ENCODE measurements around the gene RUNX1. TPM values are rescaled to one million over a fixed set of nuclear protein-coding genes. Genes with fewer than 3 reads are reported as not detected.
A peak's percentile ranks its signal among the peaks of the same experiment; 100 is the strongest.

RUNX1 gene
- total RNA-seq, 1 experiment from 2014 or later, result 38.2 TPM

DNA sequence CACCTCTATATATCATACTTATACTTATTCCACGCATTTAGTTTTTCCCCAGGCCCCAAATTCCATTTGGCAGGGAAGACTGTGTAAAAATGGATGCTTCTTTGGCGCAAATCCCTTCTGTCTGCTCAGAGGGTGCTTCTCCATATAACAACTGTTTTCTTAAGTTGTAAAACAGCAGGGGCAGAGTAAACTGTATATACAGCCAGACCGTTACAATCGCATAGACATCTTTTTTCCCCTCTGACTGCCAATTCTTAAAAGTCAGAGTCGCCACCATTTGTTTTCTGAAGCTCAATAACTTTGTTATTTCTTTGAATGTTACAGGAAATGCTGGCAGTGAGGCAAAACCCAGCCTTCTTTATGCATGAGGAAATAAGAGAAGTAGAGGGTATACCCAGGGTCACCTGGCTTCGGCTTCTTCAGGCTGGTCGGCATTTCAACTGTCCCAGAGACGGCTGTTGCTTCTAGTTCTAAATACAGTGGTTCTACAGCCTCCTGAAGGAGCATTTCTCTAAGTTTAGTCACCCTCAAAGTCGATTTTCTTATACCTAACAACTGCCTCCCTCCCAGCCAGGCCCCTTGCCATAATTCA, 191.9 kb downstream of the RUNX1 start:
- no peak for DNase-seq (ENCODE audit: low spot score)

DNA sequence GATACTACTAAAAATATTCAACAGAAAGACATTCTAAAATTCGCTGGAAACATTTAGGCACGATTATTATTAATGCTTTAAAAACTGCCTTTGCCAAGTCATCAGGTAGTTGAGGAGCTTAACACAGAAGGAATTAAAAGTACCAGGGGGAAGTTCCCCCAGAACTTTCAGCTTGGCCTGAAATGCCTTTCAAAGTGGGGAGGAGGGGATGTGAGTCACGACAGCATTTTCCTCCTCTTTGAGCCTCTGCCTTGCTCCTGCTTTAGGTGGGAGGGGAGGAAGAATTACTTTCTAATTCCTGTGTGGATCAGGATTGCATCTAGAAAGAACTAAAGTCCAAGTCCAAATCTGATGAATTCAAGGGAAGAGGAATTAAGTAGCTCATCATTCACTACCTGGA, 196.7 kb downstream of the RUNX1 start:
- no peak for DNase-seq (ENCODE audit: low spot score)

DNA sequence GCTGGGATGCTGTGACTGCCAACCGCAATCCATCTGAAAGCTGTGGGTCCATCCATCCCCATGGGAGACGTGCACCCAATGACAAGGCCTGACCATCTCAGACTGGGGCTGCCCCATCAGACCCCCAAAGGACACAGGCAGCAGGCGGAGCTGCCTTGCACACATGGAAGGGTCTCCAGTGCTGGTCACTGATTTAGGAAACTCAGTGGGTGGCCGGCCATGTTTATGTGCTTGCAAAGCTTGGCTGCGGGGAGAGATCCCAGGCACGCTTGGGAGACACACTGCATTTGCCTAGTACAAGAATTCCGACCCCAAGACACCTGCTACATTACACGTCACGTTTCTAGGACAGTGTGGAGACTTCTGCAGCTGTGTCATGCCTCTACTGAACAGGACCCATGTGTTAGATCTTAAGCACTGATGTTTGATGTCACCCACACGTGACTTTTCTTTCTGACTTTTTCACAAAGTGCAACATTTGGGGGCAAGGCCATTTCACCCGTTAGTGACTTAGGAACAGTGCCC, 198.9 kb downstream of the RUNX1 start:
- DNase-seq (ENCODE audit: low spot score), result no peak

- no peak for DNase-seq (ENCODE audit: low spot score)
Measured at GRCh38 chr21:34846601-34847112, 202.4 kb downstream of the RUNX1 start.

- peak; percentile 87 for DNase-seq (ENCODE audit: low spot score)
Measured at GRCh38 chr21:34845521-34846451, 203.3 kb downstream of the RUNX1 start.

DNA sequence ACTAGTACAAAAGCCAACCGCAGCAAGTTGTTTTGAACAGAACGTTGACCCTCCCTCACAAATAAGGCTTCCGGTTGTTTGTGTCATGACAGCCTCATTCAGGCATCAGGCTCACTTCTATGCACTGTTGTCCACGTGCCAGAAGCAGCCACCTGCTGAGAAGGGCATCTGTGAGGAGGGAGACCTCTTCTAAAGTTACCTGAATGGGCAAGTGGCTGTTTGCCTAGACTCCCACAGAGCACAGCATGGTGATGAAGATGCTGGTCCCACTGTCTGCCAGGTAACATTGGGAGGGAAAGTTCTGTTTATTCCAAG, 204.2 kb downstream of the RUNX1 start:
- DNase-seq (ENCODE audit: low spot score), result no peak

DNA sequence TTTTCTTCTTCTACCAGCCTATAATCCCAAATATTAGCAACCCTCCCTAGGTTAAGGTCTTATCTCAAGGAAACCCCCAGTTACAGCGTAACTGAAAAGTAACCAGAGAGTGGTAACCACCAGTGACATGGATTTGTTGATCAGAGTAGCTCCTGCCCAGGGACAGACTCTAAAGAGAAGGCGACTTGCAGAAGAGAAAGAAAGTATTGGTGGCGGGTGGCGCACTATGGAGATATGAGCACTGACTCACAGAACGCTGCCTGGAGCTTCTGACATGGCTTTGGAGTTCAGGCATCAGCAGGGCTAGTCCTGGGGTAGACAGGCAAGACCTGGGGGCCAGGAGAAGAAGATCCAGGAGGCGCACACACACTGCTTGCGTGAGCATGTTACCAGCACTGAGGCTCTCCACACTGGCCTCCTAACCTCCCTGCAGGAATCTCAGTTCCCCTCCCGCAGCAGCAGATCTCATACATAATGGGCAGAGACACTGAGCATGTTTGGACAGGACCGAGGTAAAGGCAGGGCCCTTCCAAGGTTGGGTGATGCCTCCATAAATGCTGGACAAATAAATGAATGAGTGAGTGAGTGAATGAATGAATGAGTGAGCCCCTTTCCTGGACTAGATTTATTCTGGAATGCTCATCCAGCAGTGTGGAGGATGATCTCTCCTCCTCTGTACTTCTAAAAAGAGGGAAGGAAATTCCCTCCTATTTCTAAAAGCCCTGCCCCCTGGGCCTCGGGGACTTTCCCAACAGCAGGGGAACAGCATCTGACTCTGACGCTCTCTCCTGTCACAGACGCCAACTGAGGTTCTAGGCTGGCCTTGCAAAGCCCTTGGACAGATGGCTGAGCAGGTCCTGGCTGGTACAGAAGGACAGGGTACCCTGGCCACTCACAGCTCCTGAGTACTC, 204.8 kb downstream of the RUNX1 start:
- peak; percentile 57 for DNase-seq (ENCODE audit: low spot score)

DNA sequence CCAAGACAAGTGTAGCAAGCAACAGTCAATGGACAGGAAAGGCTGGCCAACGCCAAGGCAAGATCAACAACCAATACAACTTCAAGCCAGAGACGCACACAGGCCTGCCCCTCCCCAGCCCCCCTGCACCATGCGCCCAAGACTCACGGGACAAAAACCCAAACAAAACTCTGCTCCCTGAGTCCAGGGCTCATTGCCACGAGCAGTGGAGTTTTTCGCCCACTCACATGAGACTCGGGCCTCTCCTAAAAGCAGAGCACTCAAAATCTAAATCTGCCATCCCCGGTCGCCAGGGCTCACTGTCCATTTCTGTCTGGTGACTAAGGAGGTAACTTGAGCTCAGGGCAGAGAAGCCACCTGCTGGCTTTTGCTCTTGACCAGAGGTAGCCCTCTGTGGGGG, 205.5 kb downstream of the RUNX1 start:
- no peak for DNase-seq (ENCODE audit: low spot score)

DNA sequence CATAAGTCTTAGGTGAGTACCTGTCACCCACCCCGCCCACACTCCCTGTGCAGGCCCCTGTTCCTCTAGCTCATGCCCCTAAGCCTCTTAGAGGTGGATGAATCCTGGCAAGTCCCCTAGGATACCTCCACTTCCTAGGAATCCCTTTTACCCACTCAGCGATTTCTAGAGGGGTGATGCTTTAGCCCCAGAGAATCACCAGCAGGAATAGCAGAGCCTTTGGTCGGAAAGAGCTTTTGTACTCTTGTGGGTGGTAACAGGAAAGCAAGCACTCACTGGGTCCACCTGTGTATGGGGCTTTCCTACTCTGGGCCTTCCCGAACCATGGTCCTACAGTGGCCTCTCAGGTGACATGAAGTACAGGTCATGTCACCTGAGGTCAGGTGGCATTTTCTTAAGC, 207.9 kb downstream of the RUNX1 start:
- no peak for DNase-seq (ENCODE audit: low spot score)

GRCh38 chr21:34840693-34841092, 208.4 kb downstream of the RUNX1 start:
- DNase-seq (ENCODE audit: low spot score), result no peak

DNA sequence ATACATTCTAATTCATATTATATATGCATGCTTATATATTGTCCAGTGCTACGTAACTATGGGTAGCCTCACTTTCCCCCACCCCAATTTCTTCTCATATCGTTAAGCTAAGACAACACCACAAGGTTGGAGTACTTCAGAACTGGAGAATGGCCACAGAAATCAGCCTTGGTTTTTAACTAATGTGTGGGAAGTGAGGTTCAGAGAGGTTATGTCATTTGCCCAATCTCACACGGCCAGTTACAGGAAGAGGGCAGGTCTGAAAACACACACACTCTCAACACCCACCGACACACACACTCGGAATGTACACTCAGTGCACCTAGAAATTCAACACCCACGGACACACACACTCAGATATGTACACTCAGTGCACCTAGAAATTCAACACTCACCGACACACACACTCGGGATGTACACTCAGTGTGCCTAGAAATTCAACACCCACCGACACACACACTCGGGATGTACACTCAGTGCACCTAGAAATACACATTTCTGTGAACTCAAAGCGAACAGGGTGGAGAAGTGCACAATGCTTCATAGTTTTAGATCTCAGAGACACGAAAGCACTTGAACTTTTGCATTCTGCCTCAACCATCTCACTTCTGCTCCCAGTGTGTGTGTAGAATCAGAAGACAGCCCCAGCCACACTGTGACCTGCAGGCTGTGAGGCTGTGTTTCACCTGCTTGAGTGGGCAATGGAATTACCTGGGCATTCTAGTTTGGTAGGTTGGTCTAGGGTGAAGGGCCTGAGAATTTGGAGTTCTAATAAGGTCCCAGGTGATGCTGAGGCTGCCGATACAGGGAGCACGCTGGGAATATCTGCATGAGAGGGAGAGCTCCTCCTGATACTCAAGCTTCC, 209.9 kb downstream of the RUNX1 start:
- no peak for DNase-seq (ENCODE audit: low spot score)

- DNase-seq (ENCODE audit: low spot score), result no peak
Measured at GRCh38 chr21:34836933-34837505, 212.1 kb downstream of the RUNX1 start.

DNA sequence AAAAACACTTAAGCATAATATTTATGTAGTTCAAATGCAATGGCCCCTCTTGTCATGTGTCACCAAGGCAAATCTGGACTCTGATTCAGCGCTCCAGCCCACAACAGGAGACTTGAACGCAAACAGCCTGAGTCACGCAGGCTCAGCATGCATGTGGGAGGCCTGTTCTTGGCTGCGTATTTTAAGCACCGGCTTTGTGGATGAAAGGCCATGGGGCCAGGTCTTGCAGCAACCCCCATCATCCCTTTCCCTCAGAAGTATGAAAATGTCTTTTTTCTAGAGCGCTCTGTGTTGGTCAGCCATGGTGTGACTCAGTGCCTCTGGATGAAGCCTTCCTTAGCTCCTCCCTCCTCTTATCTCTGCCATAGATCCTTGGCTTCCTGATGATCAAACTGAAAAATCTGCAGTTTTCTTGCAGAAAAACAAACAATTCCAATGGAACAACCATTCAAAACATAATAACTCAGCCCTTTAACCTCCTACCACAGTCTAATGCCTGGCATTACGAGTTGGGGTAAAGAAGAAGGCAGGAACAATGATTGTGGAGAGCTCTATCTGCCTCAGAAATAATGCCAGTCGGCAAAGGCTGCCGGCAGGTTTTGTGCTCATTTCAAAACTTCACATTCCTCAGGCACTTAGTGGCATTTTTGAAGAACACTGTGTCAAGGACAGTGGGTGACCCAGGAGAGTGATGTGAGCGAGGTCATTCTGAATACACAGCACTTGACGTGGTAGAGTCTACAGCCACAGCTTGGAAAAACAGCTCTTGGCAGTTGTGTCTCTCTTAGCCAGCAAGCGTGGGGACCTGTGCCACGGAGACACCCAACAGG, 212.8 kb downstream of the RUNX1 start:
- DNase-seq (ENCODE audit: low spot score), result peak; percentile 98

DNA sequence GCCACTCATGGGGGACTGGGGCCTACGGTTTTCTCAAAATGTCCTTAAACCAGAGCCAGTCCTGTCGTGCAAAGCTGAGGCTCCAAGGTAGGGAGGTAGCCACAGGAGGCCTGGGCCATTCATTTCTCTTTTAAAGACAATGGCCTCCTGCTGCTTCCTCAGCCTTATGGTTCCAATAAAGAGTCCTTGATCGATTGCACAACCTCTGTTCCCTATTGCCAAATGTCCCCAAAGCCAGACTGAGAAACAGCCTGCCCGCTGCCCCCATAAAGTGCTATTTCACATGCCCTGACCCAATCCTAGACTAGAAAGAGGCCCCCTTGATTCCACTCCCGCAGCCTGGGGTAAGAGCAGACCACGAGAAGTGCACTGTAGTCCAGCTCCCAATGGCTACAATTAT, 213.6 kb downstream of the RUNX1 start:
- no peak for DNase-seq (ENCODE audit: low spot score)

GRCh38 chr21:34834852-34835501, 214.1 kb downstream of the RUNX1 start:
- DNase-seq (ENCODE audit: low spot score), result no peak

DNA sequence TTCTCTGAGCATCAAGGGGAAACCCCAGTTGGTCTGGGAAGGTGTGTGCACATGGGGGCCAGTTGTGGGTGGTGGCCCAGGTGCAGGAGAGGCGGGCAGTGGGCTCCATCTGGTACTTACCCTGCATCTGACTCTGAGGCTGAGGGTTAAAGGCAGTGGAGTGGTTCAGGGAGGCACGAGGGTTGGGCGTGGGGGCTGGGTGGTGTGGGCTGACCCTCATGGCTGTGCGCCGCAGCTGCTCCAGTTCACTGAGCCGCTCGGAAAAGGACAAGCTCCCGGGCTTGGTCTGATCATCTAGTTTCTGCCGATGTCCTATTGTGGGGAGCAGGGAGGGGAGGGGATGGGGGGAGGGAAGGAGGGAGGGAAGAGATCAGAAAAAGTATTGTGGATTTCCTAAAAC, 214.8 kb downstream of the RUNX1 start:
- DNase-seq (ENCODE audit: low spot score), result no peak

- DNase-seq (ENCODE audit: low spot score), result no peak
Measured at GRCh38 chr21:34833465-34833864, 215.6 kb downstream of the RUNX1 start.

- DNase-seq (ENCODE audit: low spot score), result no peak
Measured at GRCh38 chr21:34830386-34831170, 218.5 kb downstream of the RUNX1 start.

All from A172 (cell line).